Endometrial microvascular endothelial cells (primary cell): ENCODE results near the gene LRMDA. TPM values are rescaled to one million over a fixed set of nuclear protein-coding genes. Genes with fewer than 3 reads are reported as not detected.
"Not testable (repeated sequence)": the region's sequence is repeated elsewhere in the genome, so short reads cannot be mapped to it uniquely, and the experiment has no call there.

Experiments used
- in situ Hi-C: cut with HindIII; loops from 2 replicates; pipeline ENCODE4 v1.10.0; 2017; ENCODE audit warnings: low sequenced_read_pairs, low pct_unique_long_range_greater_than_20kb; ENCODE audit errors: inconsistent ontology term
- total RNA-seq: library from RNA; depleted of rRNA; stranded (reverse); fragments of >200 nt; gene quantifications from one replicate; pipeline ENCODE4 v1.2.3, GENCODE V29; 2015; ENCODE audit errors: inconsistent ontology term

LRMDA gene
- total RNA-seq, 1 donor from 2014 or later = 1.2 TPM

GRCh38 chr10:76492678-76493472 is 1061.5 kb downstream of the LRMDA start:
- in situ Hi-C loops = no loop called here

- in situ Hi-C loops = no loop called here
Observed at GRCh38 chr10:76497666-76498065, 1066.2 kb downstream of the LRMDA start.

GRCh38 chr10:76504823-76505222 is 1073.4 kb downstream of the LRMDA start:
- in situ Hi-C loops = no loop called here

- in situ Hi-C loops = no loop called here
Observed at GRCh38 chr10:76509446-76509845, 1078.0 kb downstream of the LRMDA start.

GRCh38 chr10:76514321-76514720 is 1082.9 kb downstream of the LRMDA start:
- in situ Hi-C loops = no loop called here

GRCh38 chr10:76514869-76515268 is 1083.4 kb downstream of the LRMDA start:
- in situ Hi-C loops = no loop called here

GRCh38 chr10:76522547-76522946 is 1091.1 kb downstream of the LRMDA start:
- in situ Hi-C loops = no loop called here

GRCh38 chr10:76523246-76523645 is 1091.8 kb downstream of the LRMDA start:
- in situ Hi-C loops = no loop called here

GRCh38 chr10:76523791-76524351 is 1092.4 kb downstream of the LRMDA start:
- in situ Hi-C loops = no loop called here

GRCh38 chr10:76526833-76527232 is 1095.4 kb downstream of the LRMDA start:
- in situ Hi-C loops = not testable (repeated sequence)

- in situ Hi-C loops = no loop called here
Observed at GRCh38 chr10:76540331-76540730, 1108.9 kb downstream of the LRMDA start.

- in situ Hi-C loops = no loop called here
Observed at GRCh38 chr10:76540786-76541185, 1109.4 kb downstream of the LRMDA start.

- in situ Hi-C loops = no loop called here
Observed at GRCh38 chr10:76541852-76542251, 1110.4 kb downstream of the LRMDA start.

- in situ Hi-C loops = no loop called here
Observed at GRCh38 chr10:76542307-76542930, 1111.0 kb downstream of the LRMDA start.

GRCh38 chr10:76543655-76544054 is 1112.2 kb downstream of the LRMDA start:
- in situ Hi-C loops = no loop called here

GRCh38 chr10:76544789-76545188 is 1113.4 kb downstream of the LRMDA start:
- in situ Hi-C loops = no loop called here

- in situ Hi-C loops = no loop called here
Observed at GRCh38 chr10:76546411-76546810, 1115.0 kb downstream of the LRMDA start.

- in situ Hi-C loops = no loop called here
Observed at GRCh38 chr10:76547352-76547972, 1116.0 kb downstream of the LRMDA start.

GRCh38 chr10:76548716-76549115 is 1117.3 kb downstream of the LRMDA start:
- in situ Hi-C loops = no loop called here

- in situ Hi-C loops = no loop called here
Observed at GRCh38 chr10:76549171-76549570, 1117.7 kb downstream of the LRMDA start.
